Hepatocyte (in vitro differentiated cells): ENCODE results near the gene SWSAP1.

Source experiments
- EZH2phosphoT487 ChIP-seq: fragments of 200-600 bp; sonication (generic); IDR thresholded peaks from one replicate; pipeline ENCODE4 v1.6.1; 2018; ENCODE audit warnings: antibody characterized with exemption, mild to moderate bottlenecking, low read depth, moderate library complexity; ENCODE audit not compliant: unreplicated experiment, severe bottlenecking
- TF ChIP-seq, protein P1 (sequence below): fragments of 200-600 bp; sonication (generic); IDR thresholded peaks from 2 replicates; pipeline ENCODE4 v1.5.1; 2016; ENCODE audit warnings: antibody characterized with exemption, mild to moderate bottlenecking; ENCODE audit not compliant: poor library complexity

DNA sequence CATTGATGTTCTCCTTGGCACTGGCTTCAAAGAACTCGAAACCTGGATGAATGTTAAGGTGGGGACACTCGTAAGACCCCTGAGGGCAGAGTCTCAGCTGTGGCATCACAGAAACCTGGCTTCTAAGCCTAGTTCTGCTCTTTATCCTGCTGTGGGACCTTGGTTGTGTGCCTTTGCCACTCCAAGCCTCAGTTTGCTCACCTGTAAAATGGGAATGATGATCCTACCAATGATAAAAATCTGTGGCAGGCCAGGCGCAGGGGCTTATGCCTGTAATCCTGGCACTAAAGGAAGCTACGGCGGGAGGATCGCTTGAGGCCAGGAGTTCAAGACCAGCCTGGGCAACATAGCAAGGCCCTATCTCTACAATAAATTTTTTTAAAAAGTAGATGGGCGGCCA is 48.9 kb upstream of the SWSAP1 start:
- TF ChIP-seq, protein P1, sequence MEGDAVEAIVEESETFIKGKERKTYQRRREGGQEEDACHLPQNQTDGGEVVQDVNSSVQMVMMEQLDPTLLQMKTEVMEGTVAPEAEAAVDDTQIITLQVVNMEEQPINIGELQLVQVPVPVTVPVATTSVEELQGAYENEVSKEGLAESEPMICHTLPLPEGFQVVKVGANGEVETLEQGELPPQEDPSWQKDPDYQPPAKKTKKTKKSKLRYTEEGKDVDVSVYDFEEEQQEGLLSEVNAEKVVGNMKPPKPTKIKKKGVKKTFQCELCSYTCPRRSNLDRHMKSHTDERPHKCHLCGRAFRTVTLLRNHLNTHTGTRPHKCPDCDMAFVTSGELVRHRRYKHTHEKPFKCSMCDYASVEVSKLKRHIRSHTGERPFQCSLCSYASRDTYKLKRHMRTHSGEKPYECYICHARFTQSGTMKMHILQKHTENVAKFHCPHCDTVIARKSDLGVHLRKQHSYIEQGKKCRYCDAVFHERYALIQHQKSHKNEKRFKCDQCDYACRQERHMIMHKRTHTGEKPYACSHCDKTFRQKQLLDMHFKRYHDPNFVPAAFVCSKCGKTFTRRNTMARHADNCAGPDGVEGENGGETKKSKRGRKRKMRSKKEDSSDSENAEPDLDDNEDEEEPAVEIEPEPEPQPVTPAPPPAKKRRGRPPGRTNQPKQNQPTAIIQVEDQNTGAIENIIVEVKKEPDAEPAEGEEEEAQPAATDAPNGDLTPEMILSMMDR, result no peak
- no peak for TF ChIP-seq EZH2phosphoT487
